ENCODE results near the gene ETV3L. TPM values are rescaled to one million over a fixed set of nuclear protein-coding genes. Genes with fewer than 3 reads are reported as not detected.
A peak's percentile ranks its signal among the peaks of the same experiment; 100 is the strongest.

Gene ETV3L
- polyA plus RNA-seq, 4 donors, result not detected

- WGBS, 3 donors, result 79 to 86% (median 80%) methylated on average over 6 of the region's 6 CpGs
- DNase-seq (no peak), FAIRE-seq (no peak)
- Histone ChIP-seq H3K4me3 (ENCODE audit: low read depth in 1 of 3, low read length in 3 of 3) (no peak overlapping the region), H3K4me1 (ENCODE audit: control insufficient read depth in 3 of 3, insufficient read depth in 2 of 3, low read depth in 1 of 3, low read length in 2 of 3) (no peaks in the 10 kb centered on the region), H3K27ac (ENCODE audit: low read depth in 1 of 3, low read length in 2 of 3) (no peak overlapping the region), H3K9me3 (ENCODE audit: control insufficient read depth in 2 of 2, insufficient read depth in 1 of 2, low read depth in 1 of 2, low read length in 1 of 2) (no peaks in the 10 kb centered on the region), H3K27me3 (ENCODE audit: control insufficient read depth in 3 of 3, insufficient read depth in 3 of 3, low read length in 3 of 3) (peaks cover 0 to 2% (median 0%) of the 10 kb centered on the region in 3 donors), H3K36me3 (ENCODE audit: control insufficient read depth in 3 of 3, insufficient read depth in 2 of 3, low read depth in 1 of 3, low read length in 3 of 3) (no peaks in the 10 kb centered on the region)
These were observed 2.7 kb downstream of the ETV3L start for GRCh38 chr1:157096881-157097280.

- Histone ChIP-seq H3K4me3 (ENCODE audit: low read depth in 1 of 3, low read length in 3 of 3) (no peak overlapping the region), H3K27me3 (ENCODE audit: control insufficient read depth in 3 of 3, insufficient read depth in 3 of 3, low read length in 3 of 3) (peaks cover 0 to 2% (median 0%) of the 10 kb centered on the region in 3 donors), H3K9me3 (ENCODE audit: control insufficient read depth in 2 of 2, insufficient read depth in 1 of 2, low read depth in 1 of 2, low read length in 1 of 2) (no peaks in the 10 kb centered on the region), H3K36me3 (ENCODE audit: control insufficient read depth in 3 of 3, insufficient read depth in 2 of 3, low read depth in 1 of 3, low read length in 3 of 3) (no peaks in the 10 kb centered on the region), H3K4me1 (ENCODE audit: control insufficient read depth in 3 of 3, insufficient read depth in 2 of 3, low read depth in 1 of 3, low read length in 2 of 3) (no peaks in the 10 kb centered on the region), H3K27ac (ENCODE audit: low read depth in 1 of 3, low read length in 2 of 3) (no peak overlapping the region)
- no peak for FAIRE-seq
- WGBS, 3 donors, result 81 to 91% (median 85%) methylated on average over 2 of the region's 2 CpGs
- DNase-seq, result no peak
These were observed 4.1 kb downstream of the ETV3L start for GRCh38 chr1:157095551-157095950.

- Histone ChIP-seq H3K27me3 (ENCODE audit: control insufficient read depth in 3 of 3, insufficient read depth in 3 of 3, low read length in 3 of 3) (peaks cover 0 to 2% (median 0%) of the 10 kb centered on the region in 3 donors), H3K36me3 (ENCODE audit: control insufficient read depth in 3 of 3, insufficient read depth in 2 of 3, low read depth in 1 of 3, low read length in 3 of 3) (no peaks in the 10 kb centered on the region), H3K27ac (ENCODE audit: low read depth in 1 of 3, low read length in 2 of 3) (no peak overlapping the region), H3K9me3 (ENCODE audit: control insufficient read depth in 2 of 2, insufficient read depth in 1 of 2, low read depth in 1 of 2, low read length in 1 of 2) (no peaks in the 10 kb centered on the region), H3K4me1 (ENCODE audit: control insufficient read depth in 3 of 3, insufficient read depth in 2 of 3, low read depth in 1 of 3, low read length in 2 of 3) (no peaks in the 10 kb centered on the region), H3K4me3 (ENCODE audit: low read depth in 1 of 3, low read length in 3 of 3) (no peak overlapping the region)
- DNase-seq (no peak), FAIRE-seq (no peak)
- 63 to 74% (median 68%) methylated on average over 4 of the region's 4 CpGs for WGBS, 3 donors
These were observed 4.5 kb downstream of the ETV3L start for GRCh38 chr1:157095091-157095490.

GRCh38 chr1:157092831-157093230 is 6.8 kb downstream of the ETV3L start:
- Histone ChIP-seq H3K36me3 (ENCODE audit: control insufficient read depth in 3 of 3, insufficient read depth in 2 of 3, low read depth in 1 of 3, low read length in 3 of 3) (no peaks in the 10 kb centered on the region), H3K4me3 (ENCODE audit: low read depth in 1 of 3, low read length in 3 of 3) (no peak overlapping the region), H3K27me3 (ENCODE audit: control insufficient read depth in 3 of 3, insufficient read depth in 3 of 3, low read length in 3 of 3) (no peaks in the 10 kb centered on the region), H3K27ac (ENCODE audit: low read depth in 1 of 3, low read length in 2 of 3) (no peak overlapping the region), H3K4me1 (ENCODE audit: control insufficient read depth in 3 of 3, insufficient read depth in 2 of 3, low read depth in 1 of 3, low read length in 2 of 3) (no peaks in the 10 kb centered on the region), H3K9me3 (ENCODE audit: control insufficient read depth in 2 of 2, insufficient read depth in 1 of 2, low read depth in 1 of 2, low read length in 1 of 2) (no peaks in the 10 kb centered on the region)
- no peak for FAIRE-seq
- peak in 1 of 2 donors; percentile 10 for DNase-seq
- WGBS, 3 donors, result 59 to 73% (median 69%) methylated on average over 7 to 8 of the region's 8 CpGs

GRCh38 chr1:157091668-157092273 is 7.8 kb downstream of the ETV3L start:
- Histone ChIP-seq H3K9me3 (ENCODE audit: control insufficient read depth in 2 of 2, insufficient read depth in 1 of 2, low read depth in 1 of 2, low read length in 1 of 2) (no peaks in the 10 kb centered on the region), H3K27ac (ENCODE audit: low read depth in 1 of 3, low read length in 2 of 3) (no peak overlapping the region), H3K4me1 (ENCODE audit: control insufficient read depth in 3 of 3, insufficient read depth in 2 of 3, low read depth in 1 of 3, low read length in 2 of 3) (no peaks in the 10 kb centered on the region), H3K4me3 (ENCODE audit: low read depth in 1 of 3, low read length in 3 of 3) (no peak overlapping the region), H3K36me3 (ENCODE audit: control insufficient read depth in 3 of 3, insufficient read depth in 2 of 3, low read depth in 1 of 3, low read length in 3 of 3) (no peaks in the 10 kb centered on the region), H3K27me3 (ENCODE audit: control insufficient read depth in 3 of 3, insufficient read depth in 3 of 3, low read length in 3 of 3) (no peaks in the 10 kb centered on the region)
- no peak for FAIRE-seq
- no peak for DNase-seq
- 72 to 74% (median 72%) methylated on average over 3 to 4 of the region's 4 CpGs for WGBS, 3 donors

- no peaks in the 10 kb centered on the region for H3K9me3 ChIP-seq (ENCODE audit: control insufficient read depth in 2 of 2, insufficient read depth in 1 of 2, low read depth in 1 of 2, low read length in 1 of 2)
- FAIRE-seq (no peak), DNase-seq (no peak)
- no peaks in the 10 kb centered on the region for H3K27me3 ChIP-seq (ENCODE audit: control insufficient read depth in 3 of 3, insufficient read depth in 3 of 3, low read length in 3 of 3)
- H3K36me3 ChIP-seq (ENCODE audit: control insufficient read depth in 3 of 3, insufficient read depth in 2 of 3, low read depth in 1 of 3, low read length in 3 of 3), result no peaks in the 10 kb centered on the region
- 78 to 90% (median 82%) methylated on average over 4 of the region's 4 CpGs for WGBS, 3 donors
- no peaks in the 10 kb centered on the region for H3K4me1 ChIP-seq (ENCODE audit: control insufficient read depth in 3 of 3, insufficient read depth in 2 of 3, low read depth in 1 of 3, low read length in 2 of 3)
- H3K27ac ChIP-seq (ENCODE audit: low read depth in 1 of 3, low read length in 2 of 3), result no peak overlapping the region
- H3K4me3 ChIP-seq (ENCODE audit: low read depth in 1 of 3, low read length in 3 of 3), result no peak overlapping the region
These were observed 8.4 kb downstream of the ETV3L start for GRCh38 chr1:157091186-157091585.

- DNase-seq (no peak), FAIRE-seq (no peak)
- no peaks in the 10 kb centered on the region for H3K4me1 ChIP-seq (ENCODE audit: control insufficient read depth in 3 of 3, insufficient read depth in 2 of 3, low read depth in 1 of 3, low read length in 2 of 3)
- H3K4me3 ChIP-seq (ENCODE audit: low read depth in 1 of 3, low read length in 3 of 3), result no peak overlapping the region
- no peak overlapping the region for H3K27ac ChIP-seq (ENCODE audit: low read depth in 1 of 3, low read length in 2 of 3)
- no peaks in the 10 kb centered on the region for H3K36me3 ChIP-seq (ENCODE audit: control insufficient read depth in 3 of 3, insufficient read depth in 2 of 3, low read depth in 1 of 3, low read length in 3 of 3)
- H3K9me3 ChIP-seq (ENCODE audit: control insufficient read depth in 2 of 2, insufficient read depth in 1 of 2, low read depth in 1 of 2, low read length in 1 of 2), result no peaks in the 10 kb centered on the region
- H3K27me3 ChIP-seq (ENCODE audit: control insufficient read depth in 3 of 3, insufficient read depth in 3 of 3, low read length in 3 of 3), result no peaks in the 10 kb centered on the region
- 67 to 68% (median 68%) methylated on average over 3 of the region's 3 CpGs for WGBS, 3 donors
These were observed 8.8 kb downstream of the ETV3L start for GRCh38 chr1:157090771-157091170.

GRCh38 chr1:157090196-157090647 is 9.4 kb downstream of the ETV3L start:
- FAIRE-seq (no peak), DNase-seq (peak; percentile 81 to 85)
- no peak overlapping the region for H3K27ac ChIP-seq (ENCODE audit: low read depth in 1 of 3, low read length in 2 of 3)
- no peaks in the 10 kb centered on the region for H3K27me3 ChIP-seq (ENCODE audit: control insufficient read depth in 3 of 3, insufficient read depth in 3 of 3, low read length in 3 of 3)
- no peaks in the 10 kb centered on the region for H3K9me3 ChIP-seq (ENCODE audit: control insufficient read depth in 2 of 2, insufficient read depth in 1 of 2, low read depth in 1 of 2, low read length in 1 of 2)
- H3K4me1 ChIP-seq (ENCODE audit: control insufficient read depth in 3 of 3, insufficient read depth in 2 of 3, low read depth in 1 of 3, low read length in 2 of 3), result no peaks in the 10 kb centered on the region
- WGBS, 3 donors, result 17 to 22% (median 20%) methylated on average over 10 of the region's 10 CpGs
- H3K36me3 ChIP-seq (ENCODE audit: control insufficient read depth in 3 of 3, insufficient read depth in 2 of 3, low read depth in 1 of 3, low read length in 3 of 3), result no peaks in the 10 kb centered on the region
- H3K4me3 ChIP-seq (ENCODE audit: low read depth in 1 of 3, low read length in 3 of 3), result no peak overlapping the region

- no peaks in the 10 kb centered on the region for H3K27me3 ChIP-seq (ENCODE audit: control insufficient read depth in 3 of 3, insufficient read depth in 3 of 3, low read length in 3 of 3)
- H3K4me1 ChIP-seq (ENCODE audit: control insufficient read depth in 3 of 3, insufficient read depth in 2 of 3, low read depth in 1 of 3, low read length in 2 of 3), result no peaks in the 10 kb centered on the region
- no peaks in the 10 kb centered on the region for H3K36me3 ChIP-seq (ENCODE audit: control insufficient read depth in 3 of 3, insufficient read depth in 2 of 3, low read depth in 1 of 3, low read length in 3 of 3)
- WGBS, 3 donors, result 84 to 90% (median 87%) methylated on average over 9 of the region's 9 CpGs
- no peak overlapping the region for H3K27ac ChIP-seq (ENCODE audit: low read depth in 1 of 3, low read length in 2 of 3)
- no peaks in the 10 kb centered on the region for H3K9me3 ChIP-seq (ENCODE audit: control insufficient read depth in 2 of 2, insufficient read depth in 1 of 2, low read depth in 1 of 2, low read length in 1 of 2)
- FAIRE-seq (no peak), DNase-seq (peak in 1 of 2 donors; percentile 6)
- H3K4me3 ChIP-seq (ENCODE audit: low read depth in 1 of 3, low read length in 3 of 3), result no peak overlapping the region
These were observed 9.8 kb downstream of the ETV3L start for GRCh38 chr1:157089789-157090188.
